Daoy (cell line): ENCODE data around the gene TTBK2. TPM values are rescaled to one million over a fixed set of nuclear protein-coding genes. Genes with fewer than 3 reads are reported as not detected.
"Not testable (repeated sequence)": the region's sequence is repeated elsewhere in the genome, so short reads cannot be mapped to it uniquely, and the experiment has no call there.

Experiments used
- DNase-seq: peaks from one replicate; pipeline ENCODE4 v3.0.0-alpha.2; 2015; ENCODE audit warnings: low read depth
- total RNA-seq: library from RNA; depleted of rRNA; stranded (reverse); fragments of >200 nt; shearing (Covaris generic); gene quantifications from 2 replicates; pipeline ENCODE4 v1.2.3, GENCODE V29; 2014

TTBK2 gene
- total RNA-seq, 1 experiment from 2014 or later, result 5.0 TPM

GRCh38 chr15:42908538-42908937, 12.0 kb downstream of the TTBK2 start:
- no peak for DNase-seq

GRCh38 chr15:42903388-42904324, 16.9 kb downstream of the TTBK2 start:
- DNase-seq, result no peak

GRCh38 chr15:42893911-42894310, 26.7 kb downstream of the TTBK2 start:
- DNase-seq, result not testable (repeated sequence)

- no peak for DNase-seq
Observed at GRCh38 chr15:42891569-42891968, 29.0 kb downstream of the TTBK2 start.

GRCh38 chr15:42890161-42890913, 30.2 kb downstream of the TTBK2 start:
- peak; percentile 73 for DNase-seq

DNA sequence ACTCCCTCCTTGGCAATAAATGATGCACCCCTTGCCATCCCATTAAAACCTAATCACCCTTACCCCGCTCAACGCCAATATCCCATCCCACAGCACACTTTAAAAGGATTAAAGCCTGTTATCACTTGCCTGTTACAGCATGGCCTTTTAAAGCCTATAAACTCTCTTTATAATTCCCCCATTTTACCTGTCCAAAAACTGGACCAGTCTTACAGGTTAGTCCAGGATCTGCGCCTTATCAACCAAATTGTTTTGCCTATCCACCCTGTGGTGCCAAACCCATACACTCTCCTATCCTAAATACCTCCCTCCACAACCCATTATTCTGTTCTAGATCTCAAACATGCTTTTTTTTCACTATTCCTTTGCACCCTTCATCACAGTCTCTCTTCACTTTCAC, 33.2 kb downstream of the TTBK2 start:
- not testable (repeated sequence) for DNase-seq

- no peak for DNase-seq
Observed at GRCh38 chr15:42880121-42880520, 40.5 kb downstream of the TTBK2 start.

- DNase-seq, result no peak
Observed at GRCh38 chr15:42879443-42879842, 41.1 kb downstream of the TTBK2 start.

- DNase-seq, result no peak
Observed at GRCh38 chr15:42876224-42876623, 44.4 kb downstream of the TTBK2 start.

DNA sequence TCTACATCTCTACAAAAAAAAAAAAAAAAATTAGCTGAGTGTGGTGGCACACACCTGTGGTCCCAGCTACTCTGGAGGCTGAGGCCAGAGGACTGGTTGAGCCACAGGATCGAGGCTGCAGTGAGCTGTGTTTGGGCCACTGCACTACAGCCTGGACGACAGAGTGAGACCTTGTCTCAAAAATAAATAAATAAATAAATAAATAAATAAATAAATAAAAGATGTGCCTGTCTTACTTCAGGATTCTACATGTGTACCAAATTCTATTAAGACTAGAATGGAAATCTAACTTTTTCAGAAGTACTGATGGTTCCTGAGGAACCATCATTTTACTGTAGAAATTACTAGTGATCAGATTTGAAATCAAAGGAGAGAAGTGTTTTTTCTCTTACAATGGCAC, 51.9 kb downstream of the TTBK2 start:
- DNase-seq, result no peak

DNA sequence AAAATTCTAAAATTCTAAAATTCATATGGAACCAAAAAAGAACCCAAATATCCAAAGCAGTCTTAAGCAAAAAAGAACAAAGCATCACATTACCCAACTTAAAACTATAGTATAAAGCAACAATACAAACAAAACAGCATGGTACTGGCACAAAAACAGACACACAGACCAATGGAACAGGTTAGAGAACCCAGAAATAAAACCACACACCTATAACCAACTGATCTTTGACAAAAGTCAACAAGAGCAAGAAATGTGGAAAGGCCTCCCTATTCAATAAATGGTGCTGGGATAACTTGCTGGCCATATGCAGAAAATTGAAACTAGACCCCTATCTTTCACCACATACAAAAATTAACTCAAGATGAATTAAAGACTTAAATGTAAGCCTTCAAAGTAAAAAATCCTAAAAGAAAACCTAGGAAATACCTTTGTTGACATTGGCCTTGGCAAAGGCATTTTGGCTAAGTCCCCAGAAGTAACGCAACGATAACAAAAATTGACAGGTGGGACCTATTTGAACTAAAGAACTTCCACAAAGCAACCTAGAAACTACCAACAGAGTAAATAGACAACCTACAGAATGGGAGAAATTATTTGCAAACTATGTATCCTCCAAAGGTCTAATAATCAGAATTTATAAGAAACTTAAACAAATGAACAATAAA, 56.9 kb downstream of the TTBK2 start:
- no peak for DNase-seq

DNA sequence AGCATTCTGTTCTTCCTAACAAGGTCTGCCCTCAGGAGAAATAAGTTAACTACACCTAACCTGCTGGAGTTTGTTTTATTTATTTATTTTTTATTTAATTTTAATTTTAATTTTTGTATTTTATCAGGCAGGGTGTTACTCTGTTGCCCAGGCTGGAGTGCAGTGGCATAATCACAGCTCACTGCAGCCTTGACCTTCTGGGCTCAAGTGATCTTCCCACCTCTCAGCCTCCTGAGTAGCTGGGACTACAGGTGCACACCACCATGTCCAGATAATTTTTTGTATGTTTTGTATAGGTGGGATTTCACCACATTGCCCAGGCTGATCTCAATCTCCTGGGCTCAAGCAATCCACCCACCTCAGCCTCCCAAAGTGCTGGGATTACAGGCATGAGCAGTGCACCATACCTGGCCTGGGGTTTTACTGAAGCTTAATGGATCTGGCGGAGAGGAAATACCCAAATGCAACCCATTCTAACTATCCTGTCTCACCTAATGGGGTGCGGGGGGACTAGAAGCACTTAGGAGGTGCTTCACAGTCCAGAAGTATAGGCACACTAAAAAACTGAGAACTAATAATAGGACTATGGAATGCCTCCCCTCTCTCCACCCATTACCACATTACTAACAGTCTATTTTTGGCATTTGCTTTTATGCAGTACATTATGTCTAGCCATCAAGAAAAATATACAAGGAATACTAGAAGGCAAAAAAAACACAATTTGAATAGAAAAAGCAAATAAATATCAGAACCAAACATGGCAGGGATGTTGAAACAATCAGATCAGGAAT, 61.4 kb downstream of the TTBK2 start:
- DNase-seq, result no peak

GRCh38 chr15:42858540-42858939, 62.0 kb downstream of the TTBK2 start:
- DNase-seq, result no peak

GRCh38 chr15:42854576-42854975, 66.0 kb downstream of the TTBK2 start:
- DNase-seq, result no peak

DNA sequence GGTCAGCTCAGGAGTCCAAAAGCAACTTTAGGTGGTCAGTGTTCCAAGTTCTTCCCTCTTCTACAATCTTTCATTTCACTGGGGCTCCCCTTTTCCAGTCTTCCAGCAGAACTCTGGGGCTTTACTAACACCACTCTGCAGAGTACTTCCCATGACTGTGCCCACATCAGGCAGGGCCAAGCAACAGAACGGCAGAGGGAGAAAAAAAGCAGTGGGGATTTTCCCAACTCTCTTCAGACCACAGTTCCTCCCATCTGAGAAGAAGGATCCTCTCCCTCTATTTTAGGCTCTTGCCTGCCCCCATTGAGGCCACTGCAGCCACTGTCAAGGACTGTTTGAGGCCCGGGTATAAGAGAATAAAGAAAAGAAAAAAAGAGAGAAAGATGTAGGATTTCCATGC, 70.7 kb downstream of the TTBK2 start:
- DNase-seq, result no peak

DNA sequence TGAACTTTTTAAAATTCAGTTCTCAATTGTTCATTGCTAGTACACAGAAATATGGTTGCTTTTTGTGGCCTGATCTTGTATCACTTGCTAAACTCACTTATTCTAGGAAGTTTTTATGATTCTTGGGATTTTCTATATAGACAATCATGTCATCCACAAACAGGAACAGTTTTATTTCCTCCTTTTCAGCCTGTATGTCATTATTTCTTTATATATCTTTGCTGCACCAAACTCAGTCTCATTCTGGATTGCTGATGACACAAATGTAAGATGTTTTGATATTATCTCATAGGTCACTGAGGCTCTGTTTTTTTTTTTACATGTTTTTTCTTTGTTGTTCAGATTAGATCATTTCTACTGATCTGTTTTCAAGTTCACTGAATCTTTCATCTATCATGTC, 71.7 kb downstream of the TTBK2 start:
- no peak for DNase-seq

DNA sequence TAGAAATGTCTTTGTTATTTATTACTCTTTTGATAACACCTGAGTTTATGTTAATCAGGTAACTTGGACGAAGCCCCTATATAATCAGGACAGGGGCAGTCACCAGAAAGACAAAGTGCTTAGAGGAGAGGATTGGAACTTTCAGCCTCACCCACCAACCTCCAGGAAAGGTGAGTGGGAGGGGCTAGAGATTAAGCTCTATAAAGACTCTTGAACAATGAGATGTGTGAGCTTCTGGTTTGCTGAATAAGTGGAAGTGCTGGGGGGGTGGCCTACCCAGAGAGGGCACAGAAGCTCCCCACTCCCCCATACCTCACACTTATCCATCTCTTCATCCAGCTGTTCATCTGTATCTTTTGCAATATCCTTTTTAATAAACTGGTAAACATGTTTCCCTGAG, 73.9 kb downstream of the TTBK2 start:
- DNase-seq, result no peak

GRCh38 chr15:42845581-42845980, 75.0 kb downstream of the TTBK2 start:
- no peak for DNase-seq

DNA sequence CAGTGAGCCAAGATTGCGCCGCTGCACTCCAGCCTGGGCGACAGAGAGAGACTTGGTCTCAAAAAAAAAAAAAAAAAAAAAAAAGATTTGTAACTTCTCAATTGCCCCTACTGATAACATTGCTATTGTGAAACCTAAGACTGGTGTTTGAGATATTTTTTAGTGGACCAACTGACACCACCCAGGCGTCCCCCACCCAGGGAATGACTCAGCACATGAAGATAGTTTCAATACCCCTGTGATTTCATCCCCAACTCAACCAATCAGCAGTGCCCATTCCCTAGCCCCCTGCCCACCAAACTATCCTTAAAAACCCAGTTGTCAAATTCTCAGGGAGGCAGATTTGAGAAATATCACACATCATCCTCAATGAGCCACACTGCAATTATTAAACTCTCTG, 76.9 kb downstream of the TTBK2 start:
- DNase-seq, result no peak

DNA sequence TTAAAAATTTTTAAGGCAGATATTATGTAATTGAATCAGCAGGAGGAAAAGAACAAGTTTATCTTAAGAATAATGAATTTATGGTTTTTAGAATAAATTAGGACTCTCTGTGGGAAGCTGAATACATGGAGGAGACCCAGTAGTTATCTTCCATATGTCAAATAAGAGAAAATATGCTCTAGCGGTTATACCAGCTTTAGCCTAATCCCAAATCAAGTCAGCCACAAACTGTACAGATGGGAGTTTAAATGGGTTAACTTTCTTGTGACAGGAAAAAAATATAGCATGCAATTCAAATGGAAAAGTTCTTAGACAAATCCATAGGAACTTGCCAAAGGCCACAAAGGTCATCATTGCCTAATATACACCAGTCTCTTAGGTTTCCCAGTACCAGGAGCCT, 84.3 kb downstream of the TTBK2 start:
- DNase-seq, result no peak

GRCh38 chr15:42832576-42832975, 88.0 kb downstream of the TTBK2 start:
- DNase-seq, result peak; percentile 65
